Trophoblast cell (in vitro differentiated cells and primary cell): ENCODE data around the gene UBXN10.

ENCODE experiments used
- DNase-seq, 2 donors: peaks; one replicate each; pipeline ENCODE4 v3.0.0-alpha.2; 2016
- H2AFZ ChIP-seq: 2 replicates; pipeline ENCODE4 v1.6.1; 2013; ENCODE audit warnings: low read length, moderate library complexity, mild to moderate bottlenecking; ENCODE audit not compliant: insufficient read depth, poor library complexity
- H2AK5ac ChIP-seq: 2 replicates; pipeline ENCODE4 v1.6.1; 2013; ENCODE audit warnings: mild to moderate bottlenecking, low read length
- H2BK120ac ChIP-seq: 2 replicates; pipeline ENCODE4 v1.6.1; 2013; ENCODE audit warnings: low read length, mild to moderate bottlenecking, moderate library complexity; ENCODE audit not compliant: insufficient read depth, poor library complexity
- H2BK12ac ChIP-seq: 2 replicates; pipeline ENCODE4 v1.6.1; 2013; ENCODE audit warnings: mild to moderate bottlenecking, low read length, moderate library complexity
- H2BK5ac ChIP-seq: 2 replicates; pipeline ENCODE4 v1.6.1; 2013; ENCODE audit warnings: low read length, low read depth, moderate library complexity, mild to moderate bottlenecking; ENCODE audit not compliant: poor library complexity
- H3K14ac ChIP-seq: 2 replicates; pipeline ENCODE4 v1.6.1; 2013; ENCODE audit warnings: mild to moderate bottlenecking, low read length
- H3K18ac ChIP-seq: 2 replicates; pipeline ENCODE4 v1.6.1; 2013; ENCODE audit warnings: mild to moderate bottlenecking, low read length
- H3K23ac ChIP-seq: 2 replicates; pipeline ENCODE4 v1.6.1; 2013; ENCODE audit warnings: low read length
- H3K27ac ChIP-seq: 2 replicates; pipeline ENCODE4 v1.5.1; 2013; ENCODE audit warnings: low read depth, mild to moderate bottlenecking, inconsistent platforms, low read length, moderate library complexity
- H3K27me3 ChIP-seq: 2 replicates; pipeline ENCODE4 v1.6.1; 2013; ENCODE audit warnings: inconsistent platforms, mild to moderate bottlenecking, low read length, moderate library complexity; ENCODE audit not compliant: insufficient read depth
- H3K36me3 ChIP-seq, 2 experiments: 1 replicate in 1 of 2; 2 replicates in 1 of 2; pipeline ENCODE4 v1.6.1; 2013; ENCODE audit warnings: low read length in 2 of 2, mild to moderate bottlenecking in 2 of 2, moderate library complexity in 1 of 2; ENCODE audit not compliant: insufficient read depth in 2 of 2, control insufficient read depth in 1 of 2
- H3K4ac ChIP-seq: 2 replicates; pipeline ENCODE4 v1.6.1; 2013; ENCODE audit warnings: low read depth, mild to moderate bottlenecking, low read length, moderate library complexity
- H3K4me1 ChIP-seq, 2 experiments: 1 replicate in 1 of 2; 2 replicates in 1 of 2; pipeline ENCODE4 v1.6.1; 2013; ENCODE audit warnings: low read length in 2 of 2, mild to moderate bottlenecking in 2 of 2, moderate library complexity in 1 of 2; ENCODE audit not compliant: insufficient read depth in 2 of 2, control insufficient read depth in 1 of 2
- H3K4me2 ChIP-seq: 2 replicates; pipeline ENCODE4 v1.6.1; 2013; ENCODE audit warnings: inconsistent platforms, mild to moderate bottlenecking, low read length, moderate library complexity
- H3K4me3 ChIP-seq: 2 replicates; pipeline ENCODE4 v1.5.1; 2013; ENCODE audit warnings: mild to moderate bottlenecking, low read depth, low read length, inconsistent platforms
- H3K79me1 ChIP-seq: one replicate; pipeline ENCODE4 v1.6.1; 2013; ENCODE audit warnings: low read length
- H3K79me2 ChIP-seq: 2 replicates; pipeline ENCODE4 v1.6.1; 2013; ENCODE audit warnings: low read length, mild to moderate bottlenecking; ENCODE audit not compliant: control insufficient read depth, insufficient read depth, poor library complexity
- H3K9ac ChIP-seq: 2 replicates; pipeline ENCODE4 v1.6.1; 2013; ENCODE audit warnings: mild to moderate bottlenecking, low read length
- H3K9me3 ChIP-seq: 2 replicates; pipeline ENCODE4 v1.6.1; 2013; ENCODE audit warnings: low read depth, mild to moderate bottlenecking, control low read depth, inconsistent platforms, low read length; ENCODE audit not compliant: insufficient read depth
- H4K12ac ChIP-seq: 2 replicates; pipeline ENCODE4 v1.6.1; 2013; ENCODE audit warnings: low read depth, mild to moderate bottlenecking, low read length, moderate library complexity
- H4K8ac ChIP-seq: 2 replicates; pipeline ENCODE4 v1.6.1; 2013; ENCODE audit warnings: low read depth, mild to moderate bottlenecking, low read length, moderate library complexity
- H4K91ac ChIP-seq: one replicate; pipeline ENCODE4 v1.6.1; 2013; ENCODE audit warnings: low read depth, mild to moderate bottlenecking, low read length, moderate library complexity
- WGBS: extraction: QIAGEN DNeasy Blood & Tissue Kit; methylation state at CpG from one replicate; pipeline ENCODE4 v1.1.7; 2013; ENCODE audit warnings: missing lambda C conversion rate; ENCODE audit not compliant: insufficient read length, insufficient coverage; ENCODE audit errors: extremely low coverage; 5-methylcytosine and 5-hydroxymethylcytosine counted together

UBXN10 gene

DNA sequence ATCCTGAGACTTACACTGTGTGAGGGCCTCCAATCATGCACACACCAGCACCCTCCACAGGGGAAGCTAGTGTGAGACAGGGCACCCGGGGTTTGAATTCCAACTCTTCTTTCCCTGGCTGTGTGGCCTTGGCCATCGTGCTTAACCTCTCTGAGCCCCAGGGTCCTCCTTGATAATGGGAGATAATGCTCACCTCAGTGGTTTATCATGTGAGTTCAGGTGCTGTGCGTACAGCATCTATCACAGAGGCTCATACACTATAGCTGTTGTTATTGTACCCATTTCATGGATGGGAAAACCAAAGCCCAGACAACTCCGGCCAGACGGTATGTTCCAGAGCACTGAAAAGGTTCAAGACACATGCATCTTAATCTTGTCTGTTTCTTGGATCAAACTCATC is 16.0 kb upstream of the UBXN10 start:
- H3K23ac ChIP-seq = no peak overlapping the region
- H3K4me3 ChIP-seq = no peak overlapping the region
- no peak for DNase-seq
- H2BK12ac ChIP-seq = no peak overlapping the region
- H3K79me2 ChIP-seq = no peaks in the 10 kb centered on the region
- H3K4ac ChIP-seq = no peak overlapping the region
- H3K9ac ChIP-seq = no peak overlapping the region
- H4K12ac ChIP-seq = no peak overlapping the region
- no peak overlapping the region for H2AK5ac ChIP-seq
- H4K91ac ChIP-seq = no peak overlapping the region
- no peaks in the 10 kb centered on the region for H3K4me1 ChIP-seq
- H3K18ac ChIP-seq = no peak overlapping the region
- peaks cover 5% of the 10 kb centered on the region for H3K9me3 ChIP-seq
- H2BK5ac ChIP-seq = no peak overlapping the region
- H3K36me3 ChIP-seq = no peaks in the 10 kb centered on the region
- H3K27ac ChIP-seq = no peak overlapping the region
- no peak overlapping the region for H3K4me2 ChIP-seq
- no peak overlapping the region for H2BK120ac ChIP-seq
- no CpG with 5 or more reads among the region's 5 CpGs for WGBS
- H3K14ac ChIP-seq = no peak overlapping the region
- no peak overlapping the region for H2AFZ ChIP-seq
- H4K8ac ChIP-seq = no peak overlapping the region
- H3K27me3 ChIP-seq = no peaks in the 10 kb centered on the region
- H3K79me1 ChIP-seq = no peaks in the 10 kb centered on the region

DNA sequence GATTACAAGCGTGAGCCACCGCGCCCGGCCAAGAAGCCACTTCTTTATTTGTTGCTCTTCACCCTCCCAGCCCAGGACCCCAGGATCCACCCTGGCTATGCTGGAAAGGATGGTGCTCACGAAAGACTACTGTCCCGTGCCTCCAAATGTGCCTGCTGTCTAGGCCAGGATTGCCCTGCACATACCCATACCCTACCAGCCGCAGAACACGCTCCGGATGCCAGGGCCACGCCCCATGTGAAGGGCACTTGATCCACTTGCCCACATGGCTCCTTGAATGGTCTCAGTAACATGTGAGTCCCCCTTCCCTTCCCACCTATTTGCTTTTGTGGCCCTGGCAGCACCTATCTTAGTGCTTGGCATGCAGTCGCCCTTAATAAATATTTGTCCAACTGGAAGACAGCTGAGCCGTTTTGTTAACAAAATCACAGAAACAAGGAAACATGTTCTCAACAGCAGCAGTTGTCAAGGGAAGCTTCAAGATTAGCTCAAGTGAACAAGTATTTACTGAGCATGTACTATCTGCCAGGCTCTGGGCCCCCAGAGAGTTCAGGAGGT is 13.8 kb upstream of the UBXN10 start:
- no peak overlapping the region for H2BK5ac ChIP-seq
- no peaks in the 10 kb centered on the region for H3K27me3 ChIP-seq
- H2AFZ ChIP-seq = no peak overlapping the region
- H3K4me2 ChIP-seq = no peak overlapping the region
- H3K23ac ChIP-seq = no peak overlapping the region
- no peak overlapping the region for H2BK120ac ChIP-seq
- H3K4ac ChIP-seq = no peak overlapping the region
- H3K9me3 ChIP-seq = peaks cover 1% of the 10 kb centered on the region
- H3K18ac ChIP-seq = no peak overlapping the region
- no peak overlapping the region for H3K27ac ChIP-seq
- no peaks in the 10 kb centered on the region for H3K36me3 ChIP-seq
- H2AK5ac ChIP-seq = no peak overlapping the region
- WGBS = no CpG with 5 or more reads among the region's 12 CpGs
- no peak overlapping the region for H3K4me3 ChIP-seq
- no peak overlapping the region for H3K9ac ChIP-seq
- H3K79me2 ChIP-seq = no peaks in the 10 kb centered on the region
- no peak for DNase-seq
- no peak overlapping the region for H4K91ac ChIP-seq
- no peaks in the 10 kb centered on the region for H3K79me1 ChIP-seq
- no peak overlapping the region for H2BK12ac ChIP-seq
- no peak overlapping the region for H4K12ac ChIP-seq
- H3K14ac ChIP-seq = no peak overlapping the region
- H4K8ac ChIP-seq = no peak overlapping the region
- H3K4me1 ChIP-seq = no peaks in the 10 kb centered on the region

DNA sequence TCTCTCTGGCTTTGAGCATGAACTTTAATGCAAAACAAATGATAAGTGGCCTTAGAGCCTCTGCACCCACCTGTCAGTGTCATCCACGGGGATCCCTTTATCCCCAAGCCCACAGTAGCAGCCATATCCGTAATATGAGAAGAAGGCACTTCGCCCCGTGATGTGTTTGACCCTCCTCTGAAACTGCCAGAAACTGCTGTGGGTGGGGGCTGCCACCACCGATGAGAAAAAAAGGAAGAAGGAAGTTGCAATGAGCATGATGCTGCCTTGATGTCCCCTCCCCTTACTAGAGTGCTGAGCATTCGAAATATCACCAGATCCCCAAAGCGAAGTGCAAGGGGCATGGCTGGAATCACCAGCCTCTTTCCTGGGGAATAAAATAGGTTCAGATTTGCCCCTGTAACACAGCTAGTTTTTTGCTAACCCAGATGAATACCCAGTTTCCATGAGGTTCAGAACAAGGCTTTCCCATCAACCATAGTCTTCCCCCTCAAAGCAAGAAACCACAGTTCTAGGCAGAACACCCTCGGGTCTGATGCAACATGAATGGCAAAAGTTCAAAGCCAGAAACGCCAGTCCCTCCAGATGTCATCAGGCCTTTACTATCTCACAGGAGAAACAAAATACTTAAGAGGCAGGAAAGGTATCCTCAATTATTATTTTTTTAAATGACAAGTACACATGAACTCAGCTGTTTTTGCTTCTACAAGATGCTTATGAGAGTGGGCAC is 10.8 kb upstream of the UBXN10 start:
- Histone ChIP-seq H3K9me3 (peaks cover 5% of the 10 kb centered on the region), H3K4me2 (no peak overlapping the region), H3K9ac (no peak overlapping the region), H2BK120ac (no peak overlapping the region), H3K18ac (no peak overlapping the region), H3K27ac (no peak overlapping the region), H3K4me3 (no peak overlapping the region), H3K23ac (no peak overlapping the region), H3K14ac (no peak overlapping the region), H3K79me2 (no peaks in the 10 kb centered on the region), H3K79me1 (no peaks in the 10 kb centered on the region), H4K8ac (no peak overlapping the region), H2BK12ac (no peak overlapping the region), H4K91ac (no peak overlapping the region), H3K4me1 (peaks cover 0 to 4% of the 10 kb centered on the region in 2 experiments), H2AFZ (no peak overlapping the region), H4K12ac (no peak overlapping the region), H2BK5ac (no peak overlapping the region), H3K4ac (no peak overlapping the region), H2AK5ac (no peak overlapping the region), H3K36me3 (no peaks in the 10 kb centered on the region), H3K27me3 (no peaks in the 10 kb centered on the region)
- no CpG with 5 or more reads among the region's 9 CpGs for WGBS
- no peak for DNase-seq

DNA sequence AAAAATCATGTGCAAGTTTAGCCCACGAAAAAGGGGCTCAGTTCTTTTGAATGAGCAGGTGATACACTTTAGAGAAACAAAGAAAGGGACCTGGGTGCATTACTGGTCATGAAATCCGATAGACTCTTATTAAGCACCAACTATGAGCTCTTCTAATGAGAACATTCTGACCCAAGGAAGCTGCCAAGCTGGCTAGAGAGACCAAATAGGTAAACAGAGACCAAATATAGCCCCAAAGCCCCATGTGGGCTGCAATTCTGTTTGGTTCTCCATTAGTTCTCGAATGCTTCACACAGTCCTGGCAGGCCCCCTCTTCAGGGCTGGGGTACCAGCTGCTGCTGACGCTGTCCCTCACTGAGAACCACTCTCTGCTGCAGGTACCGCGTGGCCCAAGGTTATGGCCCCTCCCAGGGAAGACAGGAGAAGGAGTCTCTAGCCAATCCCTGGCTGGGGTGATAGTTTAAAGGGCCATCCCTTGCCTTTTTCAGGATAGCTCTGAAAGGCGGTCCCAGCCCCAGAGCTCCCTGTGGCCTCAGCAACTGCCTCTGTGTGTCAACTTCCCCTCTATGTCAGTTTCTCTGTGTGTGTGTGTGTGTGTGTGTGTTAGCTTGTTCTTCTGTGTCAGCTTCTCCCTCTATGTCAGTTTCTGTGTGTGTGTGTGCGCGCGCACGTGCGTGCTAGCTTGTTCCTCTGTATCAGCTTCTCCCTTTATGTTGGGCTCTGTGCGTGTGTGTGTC is 7.1 kb upstream of the UBXN10 start:
- H4K8ac ChIP-seq = no peak overlapping the region
- no peak overlapping the region for H3K18ac ChIP-seq
- H4K91ac ChIP-seq = no peak overlapping the region
- no peak overlapping the region for H2AK5ac ChIP-seq
- no peak overlapping the region for H3K9ac ChIP-seq
- no peaks in the 10 kb centered on the region for H3K79me1 ChIP-seq
- H3K79me2 ChIP-seq = no peaks in the 10 kb centered on the region
- no peak overlapping the region for H3K27ac ChIP-seq
- H3K9me3 ChIP-seq = peaks cover 4% of the 10 kb centered on the region
- H3K14ac ChIP-seq = no peak overlapping the region
- no CpG with 5 or more reads among the region's 13 CpGs for WGBS
- DNase-seq = no peak
- H3K4me3 ChIP-seq = no peak overlapping the region
- H3K4me2 ChIP-seq = no peak overlapping the region
- H3K4ac ChIP-seq = no peak overlapping the region
- H3K23ac ChIP-seq = no peak overlapping the region
- no peak overlapping the region for H2BK5ac ChIP-seq
- no peaks in the 10 kb centered on the region for H3K36me3 ChIP-seq
- H2BK120ac ChIP-seq = no peak overlapping the region
- no peak overlapping the region for H2AFZ ChIP-seq
- no peak overlapping the region for H2BK12ac ChIP-seq
- H4K12ac ChIP-seq = no peak overlapping the region
- no peaks in the 10 kb centered on the region for H3K27me3 ChIP-seq
- peaks cover 4 to 9% of the 10 kb centered on the region in 2 experiments for H3K4me1 ChIP-seq
